ENCODE measurements around the gene HBM.
"Not testable (repeated sequence)": the region's sequence is repeated elsewhere in the genome, so short reads cannot be mapped to it uniquely, and the experiment has no call there.

The HBM gene

DNA sequence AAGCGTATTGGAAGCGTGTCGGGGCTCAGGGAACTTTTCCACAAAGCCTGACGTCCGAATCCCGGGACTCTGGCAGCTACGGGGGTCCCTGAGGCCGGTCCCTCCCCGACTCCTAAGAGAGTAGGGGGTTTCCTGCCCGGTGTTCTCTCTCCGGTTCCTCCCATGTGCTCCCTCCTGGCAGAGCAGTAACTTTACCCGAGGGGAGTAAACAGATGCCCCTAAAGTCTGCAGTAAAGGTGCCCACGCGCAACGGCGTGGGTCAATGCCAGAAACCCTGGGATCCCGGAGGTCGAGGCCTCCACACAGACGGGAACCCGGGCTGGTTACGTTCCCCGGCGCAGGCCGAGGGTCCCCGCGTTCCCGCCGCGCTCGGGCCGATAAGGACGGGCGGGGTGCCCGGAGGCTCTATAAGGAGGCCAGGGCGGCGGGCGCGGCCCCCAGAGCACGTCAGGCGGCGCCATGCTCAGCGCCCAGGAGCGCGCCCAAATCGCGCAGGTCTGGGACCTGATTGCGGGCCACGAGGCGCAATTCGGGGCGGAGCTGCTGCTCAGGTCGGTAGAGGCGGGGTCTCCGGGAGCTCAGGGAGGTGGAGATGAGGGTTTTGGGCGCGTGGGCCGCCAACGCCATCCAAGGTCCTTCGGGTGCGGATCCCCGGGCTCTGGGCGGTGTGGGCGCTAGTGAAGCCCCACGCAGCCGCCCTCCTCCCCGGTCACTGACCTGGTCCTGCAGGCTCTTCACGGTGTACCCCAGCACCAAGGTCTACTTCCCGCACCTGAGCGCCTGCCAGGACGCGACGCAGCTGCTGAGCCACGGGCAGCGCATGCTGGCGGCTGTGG is at the start of gene HBM:
Gene HBM (plus strand): TSS at position 440 of the 836 bp plus-strand sequence. CDS start 20 bp downstream, at position 460.
- H3K27me3 Mint-ChIP-seq: peaks cover 73% of the 10 kb centered on the region
- DNase-seq: peak; percentile 52
- no peaks in the 10 kb centered on the region for H3K36me3 Mint-ChIP-seq (ENCODE audit: low read depth)
- H3K4me1 Mint-ChIP-seq (ENCODE audit: low read depth): peaks cover 14% of the 10 kb centered on the region
- peak within 1 kb of the TSS; percentile 35 for H3K4me3 Mint-ChIP-seq
- H3K27ac Mint-ChIP-seq: no peak within 1 kb of the TSS
- H3K9me3 Mint-ChIP-seq: no peaks in the 10 kb centered on the region

GRCh38 chr16:116015-116414 is 49.8 kb upstream of the HBM start:
- no peaks in the 10 kb centered on the region for H3K27me3 Mint-ChIP-seq
- H3K9me3 Mint-ChIP-seq: no peaks in the 10 kb centered on the region

DNA sequence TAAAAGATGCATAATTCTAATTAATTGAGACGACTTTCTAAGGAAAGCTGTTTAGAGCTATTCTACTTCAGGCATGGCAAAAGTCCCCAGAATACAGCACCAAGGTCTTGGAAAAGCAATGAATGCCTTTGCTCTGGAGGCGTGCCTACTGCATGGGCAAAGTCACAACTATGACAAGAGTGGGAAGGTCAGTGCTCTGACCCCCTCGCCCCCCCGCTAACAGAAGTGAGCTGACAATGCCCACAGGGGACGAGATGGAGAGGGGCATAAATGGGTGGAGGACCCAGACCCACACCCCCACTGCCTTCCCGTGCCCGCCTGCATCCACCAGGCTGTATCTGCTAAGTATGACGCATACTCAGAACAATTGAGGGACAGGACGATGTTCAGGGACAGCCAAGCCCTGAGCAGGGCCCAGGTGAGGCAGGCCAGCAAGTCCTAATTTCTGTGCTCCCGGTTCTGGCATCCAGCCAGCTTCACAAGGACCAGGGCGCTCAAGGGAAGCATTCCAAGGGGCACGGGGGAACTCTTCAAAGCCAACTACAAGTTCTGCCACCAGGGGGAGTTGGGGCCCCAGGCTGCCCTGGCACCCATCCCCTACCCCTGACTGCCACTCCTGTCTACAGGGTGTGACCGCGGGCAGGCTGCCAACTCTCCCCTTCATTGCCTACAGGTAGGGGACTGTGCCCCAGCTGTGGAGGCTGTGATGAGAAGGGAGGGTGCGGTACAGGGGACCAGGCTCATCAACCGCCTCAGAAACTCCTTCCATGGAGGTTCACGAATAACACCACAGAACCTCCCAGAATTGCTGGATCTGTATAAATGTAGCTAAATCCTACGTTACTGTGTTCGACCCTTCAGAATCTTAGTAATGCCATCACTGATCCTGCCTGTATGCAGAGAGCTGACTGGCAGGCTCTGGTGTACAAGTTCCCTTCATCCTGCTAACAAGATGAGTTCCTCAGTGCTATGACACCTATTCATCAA is 48.1 kb upstream of the HBM start:
- no peak overlapping the region for H3K4me3 Mint-ChIP-seq
- no peaks in the 10 kb centered on the region for H3K27me3 Mint-ChIP-seq
- peak; percentile 75 for DNase-seq
- H3K9me3 Mint-ChIP-seq: no peaks in the 10 kb centered on the region
- no peak overlapping the region for H3K27ac Mint-ChIP-seq
- peaks cover 13% of the 10 kb centered on the region for H3K4me1 Mint-ChIP-seq (ENCODE audit: low read depth)
- peaks cover 65% of the 10 kb centered on the region for H3K36me3 Mint-ChIP-seq (ENCODE audit: low read depth)

More at GRCh38 chr16:116015-116414, 49.8 kb upstream of the HBM start:
- Mint-ChIP-seq H3K27ac (no peak overlapping the region), H3K4me1 (ENCODE audit: low read depth) (peaks cover 13% of the 10 kb centered on the region), H3K4me3 (no peak overlapping the region), H3K36me3 (ENCODE audit: low read depth) (peaks cover 73% of the 10 kb centered on the region)
- no peak for DNase-seq

GRCh38 chr16:118857-119256 is 46.9 kb upstream of the HBM start:
- peaks cover 62% of the 10 kb centered on the region for H3K36me3 Mint-ChIP-seq (ENCODE audit: low read depth)
- H3K4me3 Mint-ChIP-seq: no peak overlapping the region
- H3K4me1 Mint-ChIP-seq (ENCODE audit: low read depth): peaks cover 3% of the 10 kb centered on the region
- no peaks in the 10 kb centered on the region for H3K9me3 Mint-ChIP-seq
- no peak for DNase-seq
- no peak overlapping the region for H3K27ac Mint-ChIP-seq
- no peaks in the 10 kb centered on the region for H3K27me3 Mint-ChIP-seq

DNA sequence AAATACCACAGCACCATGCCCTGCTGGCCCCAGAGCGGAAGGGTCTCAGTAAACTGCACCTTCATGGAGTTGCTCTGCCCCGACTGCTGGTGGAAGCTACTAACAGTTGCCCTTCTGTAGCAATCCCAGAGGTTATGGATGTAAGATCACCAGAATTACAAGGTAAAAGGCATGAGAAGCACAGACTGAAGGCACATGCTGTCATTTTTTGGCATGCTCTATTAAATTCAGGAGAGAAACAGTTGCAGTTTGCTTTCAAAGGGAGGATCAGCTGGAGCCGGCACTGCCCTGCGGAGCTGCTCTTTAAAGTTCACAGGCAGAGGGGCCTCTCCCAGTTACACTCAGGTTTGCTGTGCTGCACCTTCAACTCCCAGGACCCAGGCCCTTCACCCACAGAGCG is 46.5 kb upstream of the HBM start:
- Mint-ChIP-seq H3K36me3 (ENCODE audit: low read depth) (peaks cover 61% of the 10 kb centered on the region), H3K9me3 (no peaks in the 10 kb centered on the region), H3K27me3 (no peaks in the 10 kb centered on the region)

DNA sequence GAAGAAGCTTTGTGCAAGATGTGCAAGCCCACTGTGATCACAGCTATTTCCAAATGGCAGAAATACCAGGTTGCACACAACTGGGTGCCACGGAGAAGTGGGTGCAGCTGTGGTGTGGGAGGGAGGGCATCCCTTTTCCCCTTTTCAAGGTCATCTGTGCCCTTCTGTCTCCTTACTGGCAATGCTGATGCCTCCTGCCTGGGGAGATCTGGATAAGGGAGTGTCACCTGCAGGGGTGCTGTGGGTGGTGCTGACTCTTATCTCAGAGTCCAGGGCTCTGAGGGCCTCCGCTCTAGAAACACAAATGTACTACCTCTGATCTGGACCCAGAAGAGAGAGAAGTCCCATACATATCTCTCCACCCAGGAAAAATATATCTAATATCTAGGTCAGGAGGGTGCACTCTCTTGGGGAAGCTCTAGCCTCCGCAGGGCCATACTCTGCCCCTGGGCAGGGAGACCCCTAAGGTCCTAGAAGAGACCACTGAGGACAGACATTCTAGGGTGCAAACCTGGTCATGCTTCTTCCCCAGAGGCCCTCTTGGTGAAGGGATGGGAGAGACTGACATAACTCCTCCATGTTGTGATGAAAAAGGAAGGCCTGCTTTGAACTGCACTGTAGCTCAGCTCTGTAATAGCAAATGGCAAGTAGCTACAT is 45.8 kb upstream of the HBM start:
- H3K27ac Mint-ChIP-seq: no peak overlapping the region
- no peak for DNase-seq
- peaks cover 60% of the 10 kb centered on the region for H3K36me3 Mint-ChIP-seq (ENCODE audit: low read depth)
- H3K4me3 Mint-ChIP-seq: no peak overlapping the region
- no peaks in the 10 kb centered on the region for H3K27me3 Mint-ChIP-seq
- H3K4me1 Mint-ChIP-seq (ENCODE audit: low read depth): no peaks in the 10 kb centered on the region
- no peaks in the 10 kb centered on the region for H3K9me3 Mint-ChIP-seq

More for the DNA sequence above, 46.5 kb upstream of the HBM start:
- Mint-ChIP-seq H3K4me3 (no peak overlapping the region), H3K27ac (no peak overlapping the region), H3K4me1 (ENCODE audit: low read depth) (peaks cover under 1% of the 10 kb centered on the region)
- DNase-seq: no peak

GRCh38 chr16:120756-121155 is 45.0 kb upstream of the HBM start:
- Mint-ChIP-seq H3K27ac (no peak overlapping the region), H3K4me1 (ENCODE audit: low read depth) (no peaks in the 10 kb centered on the region), H3K27me3 (no peaks in the 10 kb centered on the region), H3K9me3 (no peaks in the 10 kb centered on the region), H3K4me3 (no peak overlapping the region), H3K36me3 (ENCODE audit: low read depth) (peaks cover 62% of the 10 kb centered on the region)
- DNase-seq: no peak

GRCh38 chr16:122361-122760 is 43.4 kb upstream of the HBM start:
- Mint-ChIP-seq H3K4me3 (no peak overlapping the region), H3K9me3 (no peaks in the 10 kb centered on the region), H3K36me3 (ENCODE audit: low read depth) (peaks cover 49% of the 10 kb centered on the region), H3K27me3 (no peaks in the 10 kb centered on the region), H3K4me1 (ENCODE audit: low read depth) (no peaks in the 10 kb centered on the region), H3K27ac (no peak overlapping the region)
- DNase-seq: no peak

DNA sequence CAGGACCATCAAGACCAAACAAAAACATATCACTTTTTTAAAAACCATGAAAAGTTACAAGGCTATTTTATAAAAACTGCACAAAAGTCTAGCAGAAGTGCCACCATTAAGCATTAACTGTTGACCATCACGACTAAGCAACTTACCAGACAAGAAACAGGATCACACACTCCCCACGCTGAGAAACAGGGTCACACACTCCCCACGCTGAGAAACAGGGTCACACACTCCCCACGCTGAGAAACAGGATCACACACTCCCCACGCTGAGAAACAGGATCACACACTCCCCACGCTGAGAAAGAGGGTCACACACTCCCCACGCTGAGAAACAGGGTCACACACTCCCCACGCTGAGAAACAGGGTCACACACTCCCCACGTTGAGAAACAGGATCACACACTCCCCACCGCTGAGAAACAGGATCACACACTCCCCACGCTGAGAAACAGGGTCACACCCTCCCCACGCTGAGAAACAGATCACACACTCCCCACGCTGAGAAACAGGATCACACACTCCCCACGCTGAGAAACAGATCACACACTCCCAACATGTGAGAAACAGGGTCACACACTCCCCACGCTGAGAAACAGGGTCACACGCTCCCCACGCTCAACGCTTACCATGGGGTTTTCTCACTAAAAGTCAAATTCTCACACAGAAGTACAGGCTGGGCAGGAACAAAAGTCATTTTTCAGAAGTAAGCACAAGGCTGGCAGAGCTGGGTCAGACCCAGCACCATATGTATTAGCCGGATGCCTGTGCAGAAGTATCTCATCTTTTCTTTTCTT is 42.0 kb upstream of the HBM start:
- not testable (repeated sequence) for H3K9me3 Mint-ChIP-seq; DNase-seq; H3K4me1 Mint-ChIP-seq (ENCODE audit: low read depth); H3K27ac Mint-ChIP-seq; H3K4me3 Mint-ChIP-seq; H3K27me3 Mint-ChIP-seq
- peaks cover 45% of the 10 kb centered on the region for H3K36me3 Mint-ChIP-seq (ENCODE audit: low read depth)

DNA sequence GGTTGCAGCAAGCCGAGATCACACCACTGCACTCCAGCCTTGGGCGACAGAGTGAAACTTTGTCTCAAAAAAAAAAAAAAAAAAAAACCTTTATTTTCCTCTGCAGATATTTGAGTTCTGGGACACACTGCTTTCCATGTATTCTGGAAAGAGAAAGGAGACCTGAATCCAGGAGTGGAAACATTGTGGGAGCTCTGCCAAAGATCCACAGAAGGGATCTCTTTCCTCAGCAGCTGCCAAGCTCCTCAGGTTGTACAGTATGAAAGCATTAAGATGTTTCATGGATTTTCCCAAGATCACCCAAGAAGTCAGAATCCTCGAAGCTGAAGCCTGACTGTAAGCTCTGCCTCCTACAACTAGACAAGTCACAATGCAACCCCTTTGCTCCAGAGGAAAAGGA is 40.8 kb upstream of the HBM start:
- Mint-ChIP-seq H3K36me3 (ENCODE audit: low read depth) (peaks cover 56% of the 10 kb centered on the region), H3K27me3 (no peaks in the 10 kb centered on the region), H3K9me3 (no peaks in the 10 kb centered on the region), H3K4me1 (ENCODE audit: low read depth) (peaks cover 11% of the 10 kb centered on the region), H3K27ac (no peak overlapping the region), H3K4me3 (no peak overlapping the region)
- no peak for DNase-seq

DNA sequence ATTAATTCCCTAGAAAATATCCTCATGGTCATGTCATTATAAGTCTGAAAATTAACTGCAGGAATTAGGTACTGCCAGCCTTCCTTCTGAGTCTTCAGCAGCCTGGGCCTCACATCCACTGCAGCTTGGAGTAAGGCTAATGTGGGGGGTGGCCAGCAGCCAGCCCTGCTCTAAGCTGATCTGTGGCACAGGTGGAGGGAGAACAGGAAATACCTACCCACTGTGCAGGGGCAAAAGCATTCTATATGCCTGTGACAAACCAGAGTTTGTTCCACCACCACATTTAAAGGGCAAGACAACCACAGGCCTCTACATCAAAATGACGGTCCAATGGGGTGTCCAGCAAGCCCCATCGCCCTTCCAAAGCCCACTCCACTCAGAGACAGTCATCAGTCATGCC is 36.7 kb upstream of the HBM start:
- Mint-ChIP-seq H3K36me3 (ENCODE audit: low read depth) (peaks cover 46% of the 10 kb centered on the region), H3K9me3 (no peaks in the 10 kb centered on the region), H3K27ac (peak overlapping the region; percentile 29), H3K4me3 (no peak overlapping the region), H3K27me3 (no peaks in the 10 kb centered on the region), H3K4me1 (ENCODE audit: low read depth) (peaks cover 28% of the 10 kb centered on the region)
- no peak for DNase-seq

GRCh38 chr16:130533-131173 is 35.1 kb upstream of the HBM start:
- no peaks in the 10 kb centered on the region for H3K9me3 Mint-ChIP-seq
- H3K36me3 Mint-ChIP-seq (ENCODE audit: low read depth): peaks cover 41% of the 10 kb centered on the region
- no peak overlapping the region for H3K4me3 Mint-ChIP-seq
- peaks cover 39% of the 10 kb centered on the region for H3K4me1 Mint-ChIP-seq (ENCODE audit: low read depth)
- H3K27me3 Mint-ChIP-seq: no peaks in the 10 kb centered on the region
- H3K27ac Mint-ChIP-seq: no peak overlapping the region
- no peak for DNase-seq

GRCh38 chr16:132120-132519 is 33.7 kb upstream of the HBM start:
- no peak overlapping the region for H3K27ac Mint-ChIP-seq
- H3K4me3 Mint-ChIP-seq: no peak overlapping the region
- peaks cover 45% of the 10 kb centered on the region for H3K36me3 Mint-ChIP-seq (ENCODE audit: low read depth)
- H3K27me3 Mint-ChIP-seq: no peaks in the 10 kb centered on the region
- no peaks in the 10 kb centered on the region for H3K9me3 Mint-ChIP-seq
- H3K4me1 Mint-ChIP-seq (ENCODE audit: low read depth): peaks cover 48% of the 10 kb centered on the region
- no peak for DNase-seq
